KMS-11 (cell line): Measurements from ENCODE around the gene PFKFB2.

Source experiments
- H2AFZ ChIP-seq: fragments of 200-600 bp; sonication (generic); 2 replicates; pipeline ENCODE4 v1.6.1; 2016; ENCODE audit warnings: antibody characterized with exemption, mixed run types, low read depth
- H3K27ac ChIP-seq: fragments of 200-600 bp; sonication (generic); 2 replicates; pipeline ENCODE4 v1.6.1; 2016; ENCODE audit warnings: mild to moderate bottlenecking, mixed run types
- H3K27me3 ChIP-seq: fragments of 200-600 bp; sonication (generic); 2 replicates; pipeline ENCODE4 v1.6.1; 2017; ENCODE audit warnings: mild to moderate bottlenecking, low read depth, mixed run types, moderate library complexity; ENCODE audit not compliant: insufficient read depth
- H3K36me3 ChIP-seq: fragments of 200-600 bp; sonication (generic); 2 replicates; pipeline ENCODE4 v1.6.1; 2017; ENCODE audit warnings: mild to moderate bottlenecking, mixed run types; ENCODE audit not compliant: insufficient read depth
- H3K4me1 ChIP-seq: fragments of 200-600 bp; sonication (generic); 2 replicates; pipeline ENCODE4 v1.6.1; 2016; ENCODE audit warnings: mild to moderate bottlenecking, low read depth, mixed run types; ENCODE audit not compliant: poor library complexity, severe bottlenecking
- H3K4me2 ChIP-seq: fragments of 200-600 bp; sonication (generic); 2 replicates; pipeline ENCODE4 v1.7.0; 2016; ENCODE audit warnings: mild to moderate bottlenecking, mixed run types
- H3K4me3 ChIP-seq: fragments of 200-600 bp; sonication (generic); IDR thresholded peaks from 2 replicates; pipeline ENCODE4 v1.6.1; 2017; ENCODE audit warnings: low read depth, low read length, mixed read lengths; ENCODE audit not compliant: insufficient read depth
- H3K79me2 ChIP-seq: fragments of 200-600 bp; sonication (generic); 2 replicates; pipeline ENCODE4 v1.6.1; 2016; ENCODE audit warnings: low read depth, mixed run types; ENCODE audit not compliant: insufficient read depth
- H3K9ac ChIP-seq: fragments of 200-600 bp; sonication (generic); 2 replicates; pipeline ENCODE4 v1.6.1; 2016; ENCODE audit warnings: mild to moderate bottlenecking, mixed run types
- H4K20me1 ChIP-seq: fragments of 200-600 bp; sonication (generic); 2 replicates; pipeline ENCODE4 v1.6.1; 2016; ENCODE audit warnings: mild to moderate bottlenecking, mixed run types; ENCODE audit not compliant: insufficient read depth
- CTCF ChIP-seq: fragments of 200-600 bp; sonication (generic); conservative IDR thresholded peaks from 2 replicates; pipeline ENCODE4 v1.6.1; 2017; ENCODE audit warnings: low read depth, mild to moderate bottlenecking, antibody characterized with exemption, low read length, moderate library complexity, mixed read lengths

The PFKFB2 gene

GRCh38 chr1:207050480-207051190 is 2.4 kb upstream of the PFKFB2 start:
- no peak for TF ChIP-seq CTCF
- Histone ChIP-seq H3K27ac (peak overlapping the region; percentile 45), H3K36me3 (no peaks in the 10 kb centered on the region), H3K4me1 (peaks cover 38% of the 10 kb centered on the region), H3K4me3 (peak overlapping the region; percentile 67), H2AFZ (peak overlapping the region; percentile 90), H3K27me3 (no peaks in the 10 kb centered on the region), H3K4me2 (peak overlapping the region; percentile 53), H3K79me2 (peaks cover 21% of the 10 kb centered on the region), H3K9ac (peak overlapping the region; percentile 75), H4K20me1 (no peaks in the 10 kb centered on the region)

GRCh38 chr1:207051191-207051943 is 1.7 kb upstream of the PFKFB2 start, which contains the start of gene YOD1:
Gene YOD1, minus strand, starts transcription at chr1:207051208. Its CDS starts 178 bp downstream, at chr1:207051030.
- H3K27me3 ChIP-seq, result no peaks in the 10 kb centered on the region
- TF ChIP-seq CTCF, result no peak
- peaks cover 38% of the 10 kb centered on the region for H3K4me1 ChIP-seq
- H3K4me3 ChIP-seq, result peak within 1 kb of the TSS; percentile 67
- no peaks in the 10 kb centered on the region for H4K20me1 ChIP-seq
- H3K27ac ChIP-seq, result peak within 1 kb of the TSS; percentile 45
- no peaks in the 10 kb centered on the region for H3K36me3 ChIP-seq
- peak within 1 kb of the TSS; percentile 90 for H2AFZ ChIP-seq
- peaks cover 21% of the 10 kb centered on the region for H3K79me2 ChIP-seq
- H3K4me2 ChIP-seq, result peak within 1 kb of the TSS; percentile 72
- H3K9ac ChIP-seq, result peak within 1 kb of the TSS; percentile 75

- Histone ChIP-seq H4K20me1 (no peaks in the 10 kb centered on the region), H3K27ac (no peak overlapping the region), H3K4me2 (no peak overlapping the region; the same call in 1 of the 2 replicates), H3K4me1 (peaks cover 39% of the 10 kb centered on the region), H2AFZ (no peak overlapping the region), H3K27me3 (no peaks in the 10 kb centered on the region), H3K4me3 (no peak overlapping the region), H3K79me2 (peaks cover 6% of the 10 kb centered on the region; the same call in 1 of the 2 replicates), H3K9ac (no peak overlapping the region), H3K36me3 (no peaks in the 10 kb centered on the region)
- no peak for TF ChIP-seq CTCF
Observed at GRCh38 chr1:207054491-207054890, 1.4 kb downstream of the PFKFB2 start.

GRCh38 chr1:207055386-207056001 is 2.4 kb downstream of the PFKFB2 start:
- Histone ChIP-seq H3K4me3 (no peak overlapping the region), H3K9ac (no peak overlapping the region), H4K20me1 (no peaks in the 10 kb centered on the region), H3K36me3 (no peaks in the 10 kb centered on the region), H3K79me2 (no peaks in the 10 kb centered on the region; the same call in 1 of the 2 replicates), H2AFZ (no peak overlapping the region), H3K27me3 (no peaks in the 10 kb centered on the region), H3K4me1 (peaks cover 46% of the 10 kb centered on the region), H3K4me2 (no peak overlapping the region), H3K27ac (no peak overlapping the region)
- no peak for TF ChIP-seq CTCF
